Neural cell (in vitro differentiated cells): ENCODE data around the gene OR7A17. TPM values are rescaled to one million over a fixed set of nuclear protein-coding genes. Genes with fewer than 3 reads are reported as not detected.

Experiments
- H2AFZ ChIP-seq: fragments of 200-600, 300-800 bp; sonication (generic), shearing (Covaris generic); 2 replicates; pipeline ENCODE4 v1.6.0; 2014; ENCODE audit warnings: low read depth, mild to moderate bottlenecking, antibody characterized with exemption, low read length, moderate library complexity
- H3F3A ChIP-seq: fragments of 200-600 bp; shearing (Covaris generic); 2 replicates; pipeline ENCODE4 v1.6.1; 2016; ENCODE audit warnings: mild to moderate bottlenecking, moderate library complexity, mixed read lengths, antibody characterized with exemption, low read length; ENCODE audit not compliant: insufficient read depth, poor library complexity, severe bottlenecking
- H3K27ac ChIP-seq: fragments of 200-600, 300-800 bp; sonication (generic), shearing (Covaris generic); 2 replicates; pipeline ENCODE4 v1.5.1; 2014; ENCODE audit warnings: mild to moderate bottlenecking, low read length, moderate library complexity
- H3K27me3 ChIP-seq: fragments of 300-800, 200-600 bp; sonication (generic), shearing (Covaris generic); 2 replicates; pipeline ENCODE4 v1.6.0; 2014; ENCODE audit warnings: mild to moderate bottlenecking, low read depth, low read length, moderate library complexity; ENCODE audit not compliant: insufficient read depth
- H3K36me3 ChIP-seq: fragments of 300-800, 200-600 bp; sonication (generic), shearing (Covaris generic); 2 replicates; pipeline ENCODE4 v1.5.1; 2014; ENCODE audit warnings: mild to moderate bottlenecking, antibody characterized with exemption, low read length, moderate library complexity; ENCODE audit not compliant: insufficient read depth
- H3K4me2 ChIP-seq: fragments of 300-800, 200-600 bp; sonication (generic), shearing (Covaris generic); 2 replicates; pipeline ENCODE4 v1.6.0; 2014; ENCODE audit warnings: mild to moderate bottlenecking, low read length
- H3K4me3 ChIP-seq: fragments of 300-800, 200-600 bp; sonication (generic), shearing (Covaris generic); 2 replicates; pipeline ENCODE4 v1.5.1; 2014; ENCODE audit warnings: mild to moderate bottlenecking, low read length, moderate library complexity
- H3K79me2 ChIP-seq: fragments of 200-600 bp; shearing (Covaris generic); replicated peaks from 2 replicates; pipeline ENCODE4 v1.6.0; 2014; ENCODE audit warnings: mild to moderate bottlenecking, low read length, moderate library complexity; ENCODE audit not compliant: insufficient read depth
- H3K9ac ChIP-seq: fragments of 300-800, 200-600 bp; sonication (generic), shearing (Covaris generic); 2 replicates; pipeline ENCODE4 v1.6.1; 2016; ENCODE audit warnings: mild to moderate bottlenecking, low read length, mixed read lengths
- H3K9me2 ChIP-seq: fragments of 200-600 bp; shearing (Covaris generic); 2 replicates; pipeline ENCODE4 v1.6.1; 2016; ENCODE audit warnings: mild to moderate bottlenecking, low read length, mixed read lengths; ENCODE audit not compliant: insufficient read depth
- H3K9me3 ChIP-seq: fragments of 200-600, 300-800 bp; sonication (generic), shearing (Covaris generic); 2 replicates; pipeline ENCODE4 v1.6.1; 2016; ENCODE audit warnings: mild to moderate bottlenecking, mixed run types, low read length, moderate library complexity, mixed read lengths
- H4K20me1 ChIP-seq: fragments of 200-600 bp; shearing (Covaris generic); 2 replicates; pipeline ENCODE4 v1.6.1; 2016; ENCODE audit warnings: mild to moderate bottlenecking, mixed run types; ENCODE audit not compliant: insufficient read depth
- EP300 ChIP-seq: fragments of 450-650 bp; conservative IDR thresholded peaks from 2 replicates; pipeline ENCODE4 v1.6.1; 2014; ENCODE audit warnings: antibody characterized with exemption, mild to moderate bottlenecking, moderate library complexity; ENCODE audit not compliant: poor library complexity, severe bottlenecking
- EZH2 ChIP-seq: fragments of 200-600, 300-800 bp; shearing (Covaris generic), sonication (generic); IDR thresholded peaks from 2 replicates; pipeline ENCODE4 v1.6.1; 2014; ENCODE audit warnings: antibody characterized with exemption, low read length, borderline replicate concordance, mild to moderate bottlenecking; ENCODE audit not compliant: insufficient read depth, poor library complexity, severe bottlenecking
- MXI1 ChIP-seq: fragments of 450-650 bp; conservative IDR thresholded peaks from 2 replicates; pipeline ENCODE4 v1.6.1; 2014; ENCODE audit warnings: antibody characterized with exemption, mild to moderate bottlenecking; ENCODE audit not compliant: poor library complexity, severe bottlenecking
- POLR2AphosphoS5 ChIP-seq: IDR thresholded peaks from 2 replicates; pipeline ENCODE4 v1.6.1; 2012
- RAD21 ChIP-seq: fragments of 450-650 bp; conservative IDR thresholded peaks from 2 replicates; pipeline ENCODE4 v1.6.1; 2014; ENCODE audit warnings: antibody characterized with exemption, mild to moderate bottlenecking, moderate library complexity
- REST ChIP-seq: IDR thresholded peaks from 2 replicates; pipeline ENCODE4 v1.6.1; 2012; ENCODE audit warnings: borderline replicate concordance
- SMC3 ChIP-seq: fragments of 450-650 bp; conservative IDR thresholded peaks from 2 replicates; pipeline ENCODE4 v1.6.1; 2014; ENCODE audit warnings: antibody characterized with exemption, mild to moderate bottlenecking, moderate library complexity; ENCODE audit not compliant: poor library complexity
- TAF1 ChIP-seq: IDR thresholded peaks from 2 replicates; pipeline ENCODE4 v1.6.1; 2012; ENCODE audit warnings: low read depth
- polyA plus RNA-seq: library from polyadenylated mRNA; depleted of rRNA; stranded (reverse); fragments of >200 nt; gene quantifications from 2 replicates; pipeline ENCODE4 v1.2.3, GENCODE V29; 2014
- TF ChIP-seq, protein P1 (sequence below): fragments of 450-650 bp; IDR thresholded peaks from 2 replicates; pipeline ENCODE4 v1.5.1; 2014; ENCODE audit warnings: antibody characterized with exemption, mild to moderate bottlenecking, moderate library complexity; ENCODE audit not compliant: poor library complexity, severe bottlenecking

OR7A17 gene
- polyA plus RNA-seq, 1 donor from 2014 or later, result not detected

DNA sequence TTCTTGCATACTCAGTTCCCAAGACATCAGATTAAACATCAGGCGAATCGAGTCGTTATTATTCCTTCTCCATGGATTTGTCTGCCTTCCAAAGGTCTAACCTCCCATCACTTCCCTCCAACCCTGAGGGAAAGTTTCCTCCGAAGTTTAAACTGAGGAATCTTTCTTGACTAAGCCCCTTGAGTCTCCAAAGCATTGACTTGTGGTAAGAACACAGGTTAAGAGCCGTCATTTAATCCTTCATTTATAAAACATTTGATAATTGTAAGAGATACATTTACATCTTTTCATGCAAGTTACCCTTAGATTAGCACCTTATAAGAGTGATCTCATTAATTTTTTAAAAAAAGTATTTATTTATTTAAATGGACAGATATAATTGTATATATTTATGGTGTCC is 37.1 kb downstream of the OR7A17 start, which contains the start of gene OR7A10:
Gene OR7A10 (minus strand): TSS at position 101 of the 400 bp plus-strand sequence. CDS start 7,045 bp downstream, outside the sequence.
- no peaks in the 10 kb centered on the region for H3K9me2 ChIP-seq
- no peaks in the 10 kb centered on the region for H3K79me2 ChIP-seq
- TF ChIP-seq, protein P1, sequence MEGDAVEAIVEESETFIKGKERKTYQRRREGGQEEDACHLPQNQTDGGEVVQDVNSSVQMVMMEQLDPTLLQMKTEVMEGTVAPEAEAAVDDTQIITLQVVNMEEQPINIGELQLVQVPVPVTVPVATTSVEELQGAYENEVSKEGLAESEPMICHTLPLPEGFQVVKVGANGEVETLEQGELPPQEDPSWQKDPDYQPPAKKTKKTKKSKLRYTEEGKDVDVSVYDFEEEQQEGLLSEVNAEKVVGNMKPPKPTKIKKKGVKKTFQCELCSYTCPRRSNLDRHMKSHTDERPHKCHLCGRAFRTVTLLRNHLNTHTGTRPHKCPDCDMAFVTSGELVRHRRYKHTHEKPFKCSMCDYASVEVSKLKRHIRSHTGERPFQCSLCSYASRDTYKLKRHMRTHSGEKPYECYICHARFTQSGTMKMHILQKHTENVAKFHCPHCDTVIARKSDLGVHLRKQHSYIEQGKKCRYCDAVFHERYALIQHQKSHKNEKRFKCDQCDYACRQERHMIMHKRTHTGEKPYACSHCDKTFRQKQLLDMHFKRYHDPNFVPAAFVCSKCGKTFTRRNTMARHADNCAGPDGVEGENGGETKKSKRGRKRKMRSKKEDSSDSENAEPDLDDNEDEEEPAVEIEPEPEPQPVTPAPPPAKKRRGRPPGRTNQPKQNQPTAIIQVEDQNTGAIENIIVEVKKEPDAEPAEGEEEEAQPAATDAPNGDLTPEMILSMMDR, result no peak
- H3F3A ChIP-seq, result no peaks in the 10 kb centered on the region
- no peak within 1 kb of the TSS for H3K9ac ChIP-seq
- no peaks in the 10 kb centered on the region for H3K27me3 ChIP-seq
- H3K9me3 ChIP-seq, result no peaks in the 10 kb centered on the region
- no peak within 1 kb of the TSS for H2AFZ ChIP-seq
- H3K4me3 ChIP-seq, result no peak within 1 kb of the TSS
- H4K20me1 ChIP-seq, result no peaks in the 10 kb centered on the region
- no peak within 1 kb of the TSS for H3K27ac ChIP-seq
- no peaks in the 10 kb centered on the region for H3K36me3 ChIP-seq
- no peak within 1 kb of the TSS for H3K4me2 ChIP-seq

GRCh38 chr19:14843578-14843977 is 42.4 kb downstream of the OR7A17 start:
- Histone ChIP-seq H3K4me3 (no peak overlapping the region), H3K9me3 (no peaks in the 10 kb centered on the region), H3F3A (no peaks in the 10 kb centered on the region), H4K20me1 (no peaks in the 10 kb centered on the region), H3K27me3 (no peaks in the 10 kb centered on the region), H3K79me2 (no peaks in the 10 kb centered on the region), H3K4me2 (no peak overlapping the region), H3K9ac (no peak overlapping the region), H3K9me2 (no peaks in the 10 kb centered on the region), H3K36me3 (no peaks in the 10 kb centered on the region), H2AFZ (no peak overlapping the region), H3K27ac (no peak overlapping the region)
- TF ChIP-seq MXI1 (no peak), REST (no peak), TAF1 (no peak), SMC3 (no peak), EP300 (no peak), RAD21 (no peak), EZH2 (no peak), POLR2AphosphoS5 (no peak)
- TF ChIP-seq, protein P1, result no peak
